Hematopoietic multipotent progenitor cell treated with erythropoietin and hydrocortisone succinate and interleukin-3 and kit ligand, for 6 days (in vitro differentiated cells): ENCODE data around the gene LY6G6C.

Experiments
- DNase-seq: peaks from one replicate; pipeline ENCODE4 v3.0.0-alpha.2; 2015

LY6G6C gene

DNA sequence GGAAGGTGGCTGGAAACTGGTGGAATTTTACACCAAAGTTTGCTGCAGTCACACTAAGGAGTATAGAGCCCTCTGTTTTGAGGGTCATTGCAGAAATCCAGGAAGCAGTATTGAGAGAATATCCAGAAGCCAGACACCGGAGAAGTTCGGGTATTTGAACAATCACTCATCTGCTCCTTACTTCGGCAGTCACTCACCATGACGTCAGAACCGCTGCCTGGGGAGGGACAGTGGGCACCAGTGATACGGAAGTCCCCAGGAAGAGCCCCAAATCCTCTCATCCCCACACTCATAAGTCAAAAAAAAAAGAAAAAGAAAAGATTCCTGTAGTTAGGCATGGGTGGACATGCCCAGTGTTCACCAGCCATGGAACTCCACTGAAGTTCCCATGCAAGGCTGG lies 44.6 kb downstream of the LY6G6C start:
- no peak for DNase-seq

- no peak for DNase-seq
Measured at GRCh38 chr6:31676322-31676903, 45.1 kb downstream of the LY6G6C start.

GRCh38 chr6:31669676-31670075 lies 51.9 kb downstream of the LY6G6C start, which contains the start of gene LY6G5B:
Gene LY6G5B, plus strand, starts transcription at chr6:31669976. Its CDS starts 975 bp downstream, at chr6:31670951.
- DNase-seq, result no peak
